ENCODE results near the gene KCNB1.

- TF ChIP-seq RCOR1 (IDR thresholded peaks at IDR 0.05; ENCODE audit: insufficient replicate concordance, low read length) (no peak), POLR2A (IDR thresholded peaks at IDR 0.05; ENCODE audit: low read depth, low read length) (no peak), CTCF (conservative IDR thresholded peaks at IDR 0.05; ENCODE audit: low read depth, low read length) (no peak), FOS (IDR thresholded peaks at IDR 0.05; ENCODE audit: low read depth, low read length) (no peak), CEBPB (IDR thresholded peaks at IDR 0.05; ENCODE audit: low read depth, low read length) (no peak), RFX5 (IDR thresholded peaks at IDR 0.05; ENCODE audit: low read depth, low read length) (no peak), RAD21 (IDR thresholded peaks at IDR 0.05; ENCODE audit: low read length) (no peak), USF2 (IDR thresholded peaks at IDR 0.05; ENCODE audit: low read depth, low read length) (no peak), CHD1 (IDR thresholded peaks at IDR 0.05; ENCODE audit: low read depth, low read length) (no peak), MXI1 (IDR thresholded peaks at IDR 0.05; ENCODE audit: borderline replicate concordance, low read depth, low read length) (no peak), ELK1 (IDR thresholded peaks at IDR 0.05; ENCODE audit: borderline replicate concordance, low read depth, low read length) (no peak), MAFK (IDR thresholded peaks at IDR 0.05; ENCODE audit: low read depth, low read length) (no peak), MAZ (IDR thresholded peaks at IDR 0.05; ENCODE audit: borderline replicate concordance, low read depth, low read length) (no peak)
Measured at GRCh38 chr20:49455691-49456090, 26.8 kb downstream of the KCNB1 start.

Measured in IMR-90 (cell line).